Gastroesophageal sphincter (tissue), 4 donors: ENCODE measurements around the gene IL4. TPM values are rescaled to one million over a fixed set of nuclear protein-coding genes. Genes with fewer than 3 reads are reported as not detected.

Source experiments
- ATAC-seq: fragments of 150-250 bp; one replicate; pipeline ENCODE4 v1.9.1; 2016; ENCODE audit warnings: mild to moderate bottlenecking, moderate library complexity
- H3K27ac ChIP-seq, 4 donors: fragments of 200-600 bp; sonication (generic) in 3 of 4; 1 replicate in 3 of 4; 2 replicates in 1 of 4; pipeline ENCODE4 v1.5.1; 2016 to 2019
- H3K27me3 ChIP-seq: fragments of 200-600 bp; sonication (generic); one replicate; pipeline ENCODE4 v1.5.1; 2019
- H3K36me3 ChIP-seq, 2 donors: fragments of 200-600 bp; sonication (generic); one replicate each; pipeline ENCODE4 v1.5.1; 2019; ENCODE audit warnings: control low read depth in 1 of 2
- H3K4me1 ChIP-seq, 3 donors: fragments of 200-600 bp; sonication (generic); 1 replicate in 2 of 3; 2 replicates in 1 of 3; pipeline ENCODE4 v1.5.1; 2016 to 2019; ENCODE audit warnings: control low read depth in 2 of 3
- H3K4me3 ChIP-seq, 2 donors: fragments of 200-600 bp; sonication (generic); one replicate each; pipeline ENCODE4 v1.5.1; 2019; ENCODE audit warnings: mild to moderate bottlenecking in 1 of 2, moderate library complexity in 1 of 2
- H3K9me3 ChIP-seq, 3 donors: fragments of 200-600 bp; sonication (generic); one replicate each; pipeline ENCODE4 v1.5.1; 2017 to 2019; ENCODE audit warnings: control low read depth in 2 of 3
- EP300 ChIP-seq: sonication (generic); formaldehyde crosslinking; IDR thresholded peaks from one replicate; pipeline ENCODE4 v1.6.1; 2017; ENCODE audit warnings: antibody characterized with exemption, mild to moderate bottlenecking
- POLR2A ChIP-seq, 2 donors: fragments of 450-650 bp; IDR thresholded peaks; one replicate each; pipeline ENCODE4 v1.6.1; 2017; ENCODE audit warnings: antibody characterized with exemption in 2 of 2, mild to moderate bottlenecking in 2 of 2, moderate library complexity in 1 of 2
- POLR2AphosphoS5 ChIP-seq: sonication (generic); formaldehyde crosslinking; IDR thresholded peaks from one replicate; pipeline ENCODE4 v1.6.1; 2017; ENCODE audit warnings: antibody characterized with exemption
- WGBS, 2 donors: methylation state at CpG; one replicate each; pipeline ENCODE4 v1.1.5; 2018; ENCODE audit warnings: low coverage in 1 of 2; 5-methylcytosine and 5-hydroxymethylcytosine counted together
- total RNA-seq, 4 donors: library from RNA; depleted of rRNA; stranded (reverse); fragments of >200 nt; gene quantifications; one replicate each; pipeline ENCODE4 v1.1.0, GENCODE V29; 2016
- TF ChIP-seq, protein P1 (sequence below), 4 experiments: fragments of 200-600 bp in 2 of 4; fragments of 450-650 bp in 2 of 4; sonication (generic) in 1 of 4; IDR thresholded peaks; one replicate each; pipeline ENCODE4 v1.5.1; 2017 to 2019; ENCODE audit warnings: antibody characterized with exemption in 4 of 4, mild to moderate bottlenecking in 2 of 4, moderate library complexity in 2 of 4

IL4 gene
- total RNA-seq, 4 donors from 2014 or later = not detected

DNA sequence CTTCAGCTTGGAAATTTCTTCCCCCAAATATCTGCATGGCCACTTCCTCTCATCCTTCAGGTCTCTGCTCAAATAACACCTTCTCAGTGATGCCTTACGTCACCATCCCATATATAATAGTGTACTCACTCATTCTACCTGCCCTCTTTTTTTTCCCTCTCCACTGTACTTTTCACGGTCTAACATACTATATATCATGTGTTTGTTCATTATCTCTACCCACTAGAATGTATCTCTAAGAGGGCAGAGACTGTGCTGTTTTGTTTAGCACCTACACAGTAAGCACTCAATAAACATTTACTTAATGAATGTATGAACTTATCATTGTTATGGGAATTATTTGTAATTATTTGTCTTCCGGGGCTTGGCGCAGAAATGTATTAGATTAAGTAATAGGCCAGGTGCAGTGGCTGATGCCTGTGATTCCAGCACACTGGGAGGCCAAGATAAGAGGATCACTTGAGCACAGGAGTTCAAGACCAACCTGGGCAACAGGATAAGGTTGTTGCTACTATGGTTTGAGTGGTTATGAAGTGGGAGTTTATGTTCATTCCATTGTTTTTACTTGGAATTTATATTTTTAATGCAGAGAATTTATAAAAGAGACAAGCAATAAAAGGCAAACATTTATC, 21.8 kb upstream of the IL4 start:
- no peak overlapping the region for H3K27ac ChIP-seq

DNA sequence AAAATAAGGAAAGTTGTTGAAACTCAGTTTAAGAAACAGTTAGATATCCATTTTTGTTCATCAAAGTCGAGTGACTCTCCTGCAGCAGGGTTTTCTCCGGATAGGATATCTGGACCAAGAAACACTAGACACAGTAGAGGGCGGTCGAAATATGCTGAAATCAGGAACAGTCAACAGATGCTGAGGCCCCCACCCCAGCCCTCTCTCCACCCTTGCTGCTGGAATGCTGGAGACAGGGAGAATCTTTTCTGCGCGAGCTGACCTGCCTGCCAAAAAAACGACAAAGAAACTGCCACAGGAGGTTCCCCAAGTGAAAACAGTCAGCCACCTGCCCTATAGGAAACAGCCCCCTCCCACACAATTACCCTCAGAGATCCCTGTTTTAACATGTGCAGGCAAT, 20.1 kb upstream of the IL4 start:
- Histone ChIP-seq H3K27me3 (peaks cover 46% of the 10 kb centered on the region), H3K36me3 (no peaks in the 10 kb centered on the region), H3K4me3 (no peak overlapping the region), H3K4me1 (peaks cover 0 to 15% (median 5%) of the 10 kb centered on the region in 3 donors), H3K27ac (no peak overlapping the region), H3K9me3 (peaks cover 0 to 5% (median 0%) of the 10 kb centered on the region in 3 donors)
- 12 to 26% methylated on average over 5 to 7 of the region's 7 CpGs for WGBS, 2 donors
- no peak for ATAC-seq
- TF ChIP-seq POLR2A (IDR thresholded peaks at IDR 0.05) = no peak
- TF ChIP-seq, protein P1, sequence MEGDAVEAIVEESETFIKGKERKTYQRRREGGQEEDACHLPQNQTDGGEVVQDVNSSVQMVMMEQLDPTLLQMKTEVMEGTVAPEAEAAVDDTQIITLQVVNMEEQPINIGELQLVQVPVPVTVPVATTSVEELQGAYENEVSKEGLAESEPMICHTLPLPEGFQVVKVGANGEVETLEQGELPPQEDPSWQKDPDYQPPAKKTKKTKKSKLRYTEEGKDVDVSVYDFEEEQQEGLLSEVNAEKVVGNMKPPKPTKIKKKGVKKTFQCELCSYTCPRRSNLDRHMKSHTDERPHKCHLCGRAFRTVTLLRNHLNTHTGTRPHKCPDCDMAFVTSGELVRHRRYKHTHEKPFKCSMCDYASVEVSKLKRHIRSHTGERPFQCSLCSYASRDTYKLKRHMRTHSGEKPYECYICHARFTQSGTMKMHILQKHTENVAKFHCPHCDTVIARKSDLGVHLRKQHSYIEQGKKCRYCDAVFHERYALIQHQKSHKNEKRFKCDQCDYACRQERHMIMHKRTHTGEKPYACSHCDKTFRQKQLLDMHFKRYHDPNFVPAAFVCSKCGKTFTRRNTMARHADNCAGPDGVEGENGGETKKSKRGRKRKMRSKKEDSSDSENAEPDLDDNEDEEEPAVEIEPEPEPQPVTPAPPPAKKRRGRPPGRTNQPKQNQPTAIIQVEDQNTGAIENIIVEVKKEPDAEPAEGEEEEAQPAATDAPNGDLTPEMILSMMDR (IDR thresholded peaks at IDR 0.05) = no peak
- no peak for TF ChIP-seq POLR2AphosphoS5
- TF ChIP-seq EP300 = no peak

More for the DNA sequence above, 21.8 kb upstream of the IL4 start:
- H3K9me3 ChIP-seq = peaks cover 0 to 18% (median 0%) of the 10 kb centered on the region in 3 donors
- no peak overlapping the region for H3K4me3 ChIP-seq
- peaks cover 0 to 15% (median 5%) of the 10 kb centered on the region in 3 donors for H3K4me1 ChIP-seq
- no peak for ATAC-seq
- no peaks in the 10 kb centered on the region for H3K36me3 ChIP-seq
- peaks cover 31% of the 10 kb centered on the region for H3K27me3 ChIP-seq
- 80 to 85% methylated on average over 3 to 4 of the region's 4 CpGs for WGBS, 2 donors
- TF ChIP-seq POLR2AphosphoS5 (no peak), EP300 (no peak), POLR2A (IDR thresholded peaks at IDR 0.05) (no peak)
- TF ChIP-seq, protein P1 (IDR thresholded peaks at IDR 0.05) = no peak

DNA sequence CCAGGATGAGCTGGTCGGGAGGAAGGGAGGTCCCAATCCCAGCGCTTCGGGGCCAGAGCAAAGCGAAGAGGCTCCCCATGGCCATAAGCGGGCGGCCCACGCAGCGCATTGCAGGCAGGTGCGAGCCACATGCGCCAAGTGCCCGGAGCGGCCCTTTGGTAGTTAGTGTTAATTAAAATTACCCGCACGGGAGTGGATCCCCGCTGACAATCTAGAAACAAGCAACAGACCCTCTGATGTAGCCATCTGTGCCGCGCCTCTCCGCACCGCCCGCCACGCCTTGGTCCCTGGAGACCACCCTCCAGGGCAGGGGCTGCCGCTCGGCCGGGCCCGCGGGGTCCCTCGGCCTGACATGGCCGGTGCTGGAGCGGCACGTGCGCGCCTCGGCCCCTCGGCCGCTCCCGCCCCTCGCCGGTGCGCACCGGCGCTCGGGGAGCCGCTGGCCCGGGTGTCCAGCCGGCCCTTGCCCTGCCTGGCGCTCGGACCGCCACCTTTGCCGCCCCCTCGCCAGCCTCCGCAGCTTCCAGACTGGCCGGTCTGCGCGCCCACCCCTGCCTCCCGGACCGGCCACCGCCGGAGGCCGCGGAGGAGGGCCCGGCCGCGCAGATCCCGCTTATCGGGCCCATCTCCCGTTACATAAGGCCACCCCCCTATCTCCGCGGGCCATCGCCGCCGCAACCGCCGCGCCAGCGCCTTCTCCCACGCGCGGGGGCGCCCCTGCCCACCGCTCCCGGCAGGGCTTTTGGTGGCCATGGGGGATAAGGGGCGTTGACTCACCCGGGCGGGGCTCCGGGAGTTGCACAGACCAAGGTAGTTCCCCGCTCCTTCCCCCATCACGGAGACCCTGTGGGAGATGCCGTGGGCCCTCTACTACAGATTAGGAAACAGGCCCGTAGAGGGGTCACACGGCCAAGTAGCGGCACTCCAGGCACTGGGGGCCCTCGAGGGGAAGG, 17.7 kb upstream of the IL4 start:
- peak overlapping the region; percentile 14 to 56 for H3K4me3 ChIP-seq
- H3K27me3 ChIP-seq = peaks cover 52% of the 10 kb centered on the region
- TF ChIP-seq POLR2AphosphoS5 = no peak
- TF ChIP-seq, protein P1 (IDR thresholded peaks at IDR 0.05) = peak in 1 of 4 experiments; percentile 44
- no peaks in the 10 kb centered on the region for H3K36me3 ChIP-seq
- ATAC-seq = peak; percentile 14
- H3K4me1 ChIP-seq = peaks cover 0 to 15% (median 5%) of the 10 kb centered on the region in 3 donors
- no peak overlapping the region for H3K27ac ChIP-seq
- no peaks in the 10 kb centered on the region for H3K9me3 ChIP-seq
- WGBS, 2 donors = 20% methylated on average over 3 of the region's 92 CpGs

DNA sequence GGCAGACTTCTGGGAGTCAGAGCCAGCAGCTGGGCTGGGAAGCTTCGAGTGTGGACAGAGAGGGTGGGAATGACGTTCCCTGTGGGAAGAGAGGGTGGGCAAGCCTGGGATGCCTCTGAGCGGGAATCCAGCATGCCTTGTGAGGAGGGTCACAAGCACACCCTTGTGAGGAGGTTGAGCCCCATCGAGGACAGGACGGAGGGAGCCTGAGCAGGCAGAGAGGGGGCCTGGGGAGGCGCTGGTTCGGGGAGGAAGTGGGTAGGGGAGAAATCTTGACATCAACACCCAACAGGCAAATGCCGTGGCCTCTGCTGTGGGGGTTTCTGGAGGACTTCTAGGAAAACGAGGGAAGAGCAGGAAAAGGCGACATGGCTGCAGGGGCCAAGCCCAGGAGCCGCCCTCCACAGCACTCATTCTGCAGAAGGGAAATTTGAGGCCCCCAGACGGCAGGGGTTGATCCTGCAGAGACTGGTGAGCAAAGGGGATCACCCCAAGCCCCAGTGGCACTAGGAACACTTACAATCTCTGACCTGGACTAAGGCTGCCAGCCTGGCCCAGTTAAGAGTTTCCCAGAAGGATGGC, 16.9 kb upstream of the IL4 start:
- TF ChIP-seq EP300 (no peak), POLR2AphosphoS5 (no peak), POLR2A (IDR thresholded peaks at IDR 0.05) (no peak)
- TF ChIP-seq, protein P1 (IDR thresholded peaks at IDR 0.05) = no peak
- Histone ChIP-seq H3K36me3 (no peaks in the 10 kb centered on the region), H3K27me3 (peaks cover 52% of the 10 kb centered on the region), H3K4me3 (peak overlapping the region in 1 of 2 donors; percentile 56), H3K9me3 (no peaks in the 10 kb centered on the region), H3K4me1 (peaks cover 0 to 15% (median 5%) of the 10 kb centered on the region in 3 donors), H3K27ac (no peak overlapping the region)
- 60 to 100% methylated on average over 1 to 2 of the region's 12 CpGs for WGBS, 2 donors
- ATAC-seq = no peak
